ENCODE results near the gene SSH2. TPM values are rescaled to one million over a fixed set of nuclear protein-coding genes. Genes with fewer than 3 reads are reported as not detected.
"Not testable (repeated sequence)": the region's sequence is repeated elsewhere in the genome, so short reads cannot be mapped to it uniquely, and the experiment has no call there.

SSH2 gene
- total RNA-seq, 1 experiment from 2014 or later = 8.3 TPM

DNA sequence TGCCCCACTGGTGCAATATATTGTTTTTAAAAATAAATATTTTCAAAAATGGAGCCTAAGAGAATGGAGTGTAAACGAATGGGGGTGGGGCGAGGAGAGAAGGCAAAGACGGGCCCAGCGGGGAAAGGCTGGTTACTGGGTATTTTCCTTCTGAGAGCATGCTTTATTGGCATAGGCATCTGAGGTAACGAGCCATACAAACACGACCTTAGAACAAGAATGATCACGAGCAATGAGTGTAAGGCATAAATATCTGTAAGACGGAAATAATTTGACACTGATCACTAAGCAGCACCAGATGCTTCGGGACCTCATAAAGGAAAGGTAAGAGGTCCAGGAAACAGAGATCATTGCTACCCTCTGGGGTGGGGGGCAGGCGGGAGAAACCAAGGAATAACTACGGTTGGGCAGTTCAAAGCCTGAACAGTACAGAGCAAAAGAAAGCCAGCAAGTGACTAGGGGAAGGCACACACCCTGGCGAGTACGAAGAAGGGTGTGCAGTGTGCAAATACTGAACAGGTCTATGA, 959 bp downstream of the SSH2 start:
- peak; percentile 66 for DNase-seq (ENCODE audit: low spot score)

DNA sequence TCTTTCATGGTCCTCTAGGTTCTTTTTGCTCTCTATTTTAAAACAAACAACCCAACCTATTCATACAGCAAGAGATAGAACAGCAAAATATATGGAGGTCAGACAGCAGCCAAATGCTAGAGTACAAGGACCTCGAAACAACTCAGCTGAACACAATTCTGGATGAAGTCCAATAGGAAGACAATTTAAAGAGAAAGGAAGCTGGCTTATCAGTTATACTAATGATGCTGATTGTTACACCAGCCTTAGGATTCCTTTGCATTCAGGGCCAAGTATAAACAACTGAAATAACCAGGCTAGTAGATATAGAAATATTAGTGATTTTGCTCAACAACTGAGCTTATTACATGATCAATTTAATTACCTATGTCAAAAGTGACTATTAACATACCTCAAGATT, 2.5 kb downstream of the SSH2 start:
- no peak for DNase-seq (ENCODE audit: low spot score)

GRCh38 chr17:29924786-29925185, 5.2 kb downstream of the SSH2 start:
- no peak for DNase-seq (ENCODE audit: low spot score)

- DNase-seq (ENCODE audit: low spot score) = no peak
These were observed 10.8 kb downstream of the SSH2 start for GRCh38 chr17:29918922-29919856.

- no peak for DNase-seq (ENCODE audit: low spot score)
These were observed 12.0 kb downstream of the SSH2 start for GRCh38 chr17:29918016-29918415.

DNA sequence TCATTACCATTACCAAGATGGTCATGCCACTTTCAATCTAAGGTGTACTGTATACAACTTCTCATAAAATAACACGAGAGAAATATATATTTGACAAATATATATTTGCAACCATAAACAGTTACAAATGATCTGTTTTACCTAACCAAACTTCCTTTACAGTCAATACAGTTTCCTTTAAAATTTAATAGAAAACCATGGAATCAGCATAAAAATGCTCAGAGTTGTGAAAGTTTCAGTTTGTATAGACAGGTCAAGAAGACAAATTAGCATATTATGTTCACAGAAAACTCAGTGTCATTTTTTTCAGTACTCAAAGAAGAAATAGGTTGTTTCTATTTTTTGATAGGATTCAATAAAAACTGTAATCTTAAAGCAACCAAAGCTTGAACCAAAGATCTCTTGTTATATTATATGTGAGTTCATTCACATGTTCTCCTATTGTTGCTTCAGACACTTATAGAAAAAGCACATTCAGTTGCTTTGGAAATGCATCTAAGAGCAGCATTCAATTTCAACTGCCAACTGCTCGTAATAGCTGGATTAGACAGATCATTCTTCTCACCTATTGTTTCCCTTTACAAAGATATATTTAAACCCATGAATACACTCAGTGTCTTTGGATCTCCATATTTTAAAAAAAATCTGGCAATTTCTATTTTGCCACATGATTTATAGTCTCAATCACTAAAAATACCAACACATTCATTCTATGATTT, 15.1 kb downstream of the SSH2 start:
- DNase-seq (ENCODE audit: low spot score) = no peak

- DNase-seq (ENCODE audit: low spot score) = no peak
These were observed 18.3 kb downstream of the SSH2 start for GRCh38 chr17:29911641-29912177.

DNA sequence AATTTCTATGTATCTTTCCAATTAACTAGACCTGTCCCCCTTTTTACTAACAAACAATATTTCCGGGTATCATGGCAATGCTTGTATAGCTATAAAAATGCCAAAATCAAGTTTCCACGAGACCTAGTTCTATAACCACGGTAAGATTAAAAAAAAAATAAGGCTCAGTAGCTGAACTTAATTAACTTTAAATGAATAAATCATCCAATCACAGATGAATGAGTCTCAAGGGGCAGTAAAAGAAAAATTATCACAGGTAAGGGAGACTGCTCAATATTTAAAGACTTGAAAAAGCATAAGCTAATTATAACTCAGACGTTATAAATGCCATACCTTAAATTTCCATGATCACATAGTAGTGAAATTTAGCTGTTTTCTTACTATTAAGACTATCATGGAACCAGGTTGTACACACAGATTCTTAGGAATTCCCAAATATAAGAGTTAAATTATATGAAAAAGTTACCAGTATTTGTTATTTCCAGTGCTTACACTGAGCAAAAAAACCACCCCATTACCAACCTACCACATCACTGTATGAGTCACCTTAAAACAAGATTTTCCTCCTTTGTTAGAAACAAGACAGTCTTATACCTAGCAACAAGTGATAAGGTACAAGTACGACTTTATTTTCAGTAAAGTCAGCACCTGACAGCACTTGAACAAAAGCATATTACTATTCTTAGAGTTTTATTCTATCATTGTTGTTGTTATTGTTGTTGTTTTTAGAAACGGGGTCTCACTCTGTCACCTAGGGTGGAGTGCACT, 20.6 kb downstream of the SSH2 start:
- DNase-seq (ENCODE audit: low spot score) = no peak

- no peak for DNase-seq (ENCODE audit: low spot score)
These were observed 23.1 kb downstream of the SSH2 start for GRCh38 chr17:29906969-29907368.

GRCh38 chr17:29905879-29906167, 24.2 kb downstream of the SSH2 start:
- DNase-seq (ENCODE audit: low spot score) = no peak

GRCh38 chr17:29905086-29905878, 24.7 kb downstream of the SSH2 start:
- DNase-seq (ENCODE audit: low spot score) = no peak

GRCh38 chr17:29903471-29903870, 26.6 kb downstream of the SSH2 start:
- DNase-seq (ENCODE audit: low spot score) = no peak

GRCh38 chr17:29897136-29897535, 32.9 kb downstream of the SSH2 start:
- not testable (repeated sequence) for DNase-seq (ENCODE audit: low spot score)

GRCh38 chr17:29892201-29892600, 37.8 kb downstream of the SSH2 start:
- DNase-seq (ENCODE audit: low spot score) = no peak

DNA sequence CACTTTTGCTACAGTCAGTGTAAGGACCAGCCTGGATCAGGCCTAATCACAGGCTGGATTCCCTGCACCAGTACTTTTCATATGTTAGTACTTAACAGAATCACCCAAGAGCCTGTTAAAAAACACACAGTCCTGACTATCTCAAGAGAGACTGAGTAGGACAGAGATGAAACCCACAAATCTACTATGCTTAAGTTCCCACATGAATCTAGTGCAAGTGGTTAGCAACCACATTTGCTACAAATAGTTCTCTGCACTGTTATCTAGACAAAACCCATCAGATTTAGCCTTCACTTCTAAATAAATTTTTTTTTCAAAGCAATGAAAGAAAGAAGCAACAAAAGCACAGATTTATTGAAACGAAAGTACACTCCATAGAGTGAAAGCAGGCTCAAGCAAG, 38.9 kb downstream of the SSH2 start:
- DNase-seq (ENCODE audit: low spot score) = no peak

GRCh38 chr17:29885031-29885640, 44.9 kb downstream of the SSH2 start:
- DNase-seq (ENCODE audit: low spot score) = no peak

DNA sequence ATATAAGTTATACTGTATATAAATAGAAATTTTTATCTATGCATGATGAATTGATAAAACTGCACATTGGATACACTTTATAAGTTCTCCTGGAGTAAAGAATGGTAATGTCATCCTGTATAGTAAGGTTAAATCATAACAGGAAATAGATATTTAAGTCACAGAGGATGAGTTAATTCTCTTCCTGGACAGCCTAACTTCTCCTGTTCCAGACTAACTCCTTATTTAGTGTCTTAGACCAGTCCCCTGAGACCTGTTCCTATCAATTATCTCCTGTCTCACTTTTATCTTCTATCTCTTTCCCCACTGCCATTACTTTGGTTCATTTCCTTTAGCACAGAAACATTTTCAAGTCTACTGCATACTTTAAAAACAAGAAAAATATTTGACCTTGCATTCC, 46.5 kb downstream of the SSH2 start:
- DNase-seq (ENCODE audit: low spot score) = no peak

- no peak for DNase-seq (ENCODE audit: low spot score)
These were observed 48.8 kb downstream of the SSH2 start for GRCh38 chr17:29881256-29881655.

DNA sequence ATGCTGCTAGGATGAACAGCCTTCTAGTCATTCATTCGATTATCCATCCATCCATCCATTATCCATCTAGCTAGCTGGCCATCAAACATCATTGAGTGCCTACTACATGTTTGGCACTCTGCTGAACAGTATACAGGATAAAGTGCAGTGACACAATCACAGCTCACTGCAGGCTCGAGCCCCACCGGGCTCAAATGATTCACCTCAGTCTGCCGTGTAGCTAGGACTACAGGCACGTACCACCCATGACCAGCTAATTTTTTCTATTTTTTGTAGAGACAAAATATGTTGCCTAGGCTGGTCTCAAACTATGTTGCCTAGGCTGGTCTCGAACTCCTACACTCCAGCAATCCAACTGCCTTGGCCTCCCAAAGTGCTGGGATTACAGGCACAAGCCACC, 50.0 kb downstream of the SSH2 start:
- DNase-seq (ENCODE audit: low spot score) = no peak

DNA sequence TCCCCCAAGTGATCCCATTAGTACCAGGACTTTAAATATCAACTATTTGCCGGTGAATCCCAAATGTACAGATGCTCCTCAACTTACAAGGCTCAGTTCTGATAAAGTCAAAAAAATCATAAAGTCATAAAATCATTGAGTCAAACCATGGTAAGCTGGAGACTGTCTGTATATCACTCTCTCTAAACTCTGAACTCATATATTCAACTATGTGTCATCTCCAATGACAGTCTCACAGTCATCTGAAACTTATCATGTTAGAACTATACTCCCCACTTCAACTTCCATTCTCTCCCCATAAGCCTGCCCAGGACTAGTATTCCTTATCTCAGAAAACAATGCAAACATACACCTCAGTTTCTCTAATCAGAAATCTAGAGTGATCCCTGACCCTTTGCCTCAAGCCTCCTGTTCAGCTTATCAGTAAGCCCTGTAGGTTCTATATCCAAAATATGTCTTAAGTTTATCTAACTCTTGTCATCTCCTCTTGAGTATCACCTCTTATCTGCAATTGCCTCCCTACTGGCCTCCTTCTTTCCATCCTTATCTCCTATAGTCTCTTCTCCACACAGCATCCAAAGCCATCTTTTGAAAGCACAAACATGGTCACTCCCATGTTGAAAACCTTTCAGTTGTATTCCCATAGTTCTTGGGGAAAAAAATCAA, 55.0 kb downstream of the SSH2 start:
- no peak for DNase-seq (ENCODE audit: low spot score)
